HG03565 (cell line): ENCODE measurements around the gene MARCHF3.
"Not testable (repeated sequence)": the region's sequence is repeated elsewhere in the genome, so short reads cannot be mapped to it uniquely, and the experiment has no call there.

Experiments
- ATAC-seq: cut with Tn5 transposase; IDR thresholded peaks from one replicate; pipeline ENCODE4 v1.9.1; 2021; ENCODE audit warnings: mild to moderate bottlenecking, moderate library complexity; ENCODE audit not compliant: unreplicated experiment

The MARCHF3 gene

DNA sequence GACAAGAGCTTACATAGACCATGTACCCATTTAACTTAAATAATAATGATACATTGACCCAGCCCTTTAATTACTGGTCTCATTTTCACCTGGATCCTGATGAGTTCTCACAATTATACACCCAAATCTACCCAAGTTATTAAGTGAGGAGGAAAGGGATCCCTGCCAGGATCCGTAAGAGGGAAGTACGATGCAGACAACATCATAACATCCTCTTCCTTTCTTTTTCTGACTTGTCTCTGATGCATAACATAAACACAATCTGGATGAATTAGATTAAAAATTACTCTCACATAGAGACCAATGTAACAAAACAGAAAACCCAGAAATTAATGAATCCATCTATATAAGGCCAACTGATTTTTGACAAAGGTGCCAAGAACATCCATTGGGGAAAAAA lies 17.0 kb downstream of the MARCHF3 start:
- ATAC-seq: no peak

DNA sequence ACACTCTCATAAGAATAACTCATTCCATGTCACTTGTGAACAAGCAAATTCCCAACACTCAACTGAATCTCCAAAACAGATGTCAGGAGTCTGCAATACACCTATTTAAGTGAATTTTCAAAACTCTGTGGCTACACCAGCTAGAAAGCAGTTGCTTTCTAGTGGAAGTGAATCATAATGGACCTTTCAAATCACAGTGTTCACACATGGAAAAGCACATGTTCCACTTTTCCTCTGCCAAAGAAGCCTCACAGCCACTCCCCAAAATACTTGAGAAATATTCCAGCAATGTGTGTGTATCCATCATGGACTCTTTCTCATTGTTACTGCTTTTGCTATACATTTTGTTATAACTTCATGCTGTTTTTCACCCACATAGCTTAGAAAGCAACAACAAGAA lies 17.4 kb downstream of the MARCHF3 start:
- ATAC-seq: no peak

DNA sequence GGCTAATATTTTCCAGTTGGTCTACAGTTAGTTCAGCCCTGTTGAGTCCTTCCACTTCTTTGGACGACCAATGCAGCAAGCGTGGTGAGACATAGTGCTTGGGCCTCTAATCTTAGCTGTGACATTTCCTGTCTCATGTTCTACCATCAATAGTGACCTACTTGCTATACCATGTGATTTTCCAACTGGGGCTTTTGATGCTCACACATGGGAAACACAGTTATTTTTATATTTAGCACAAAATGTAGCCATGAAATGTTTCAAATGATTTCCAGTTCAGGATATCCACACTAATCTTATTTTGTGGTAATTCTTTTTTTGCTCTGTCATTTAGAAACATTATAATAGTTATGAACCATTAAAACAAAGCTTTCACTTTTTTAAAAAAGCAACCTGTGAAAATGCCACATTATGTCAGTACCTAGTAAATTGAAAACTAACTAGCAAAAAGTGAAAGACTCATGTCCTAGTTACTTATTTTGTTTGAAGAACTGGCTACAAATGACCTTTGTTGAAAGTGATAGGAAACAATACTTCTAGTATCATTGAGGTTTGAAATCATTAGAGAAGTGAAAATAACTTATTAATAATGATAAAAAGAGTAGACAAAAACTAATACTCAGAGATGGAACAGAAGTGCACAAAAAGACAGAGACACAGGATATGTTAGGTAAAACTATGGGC lies 18.3 kb downstream of the MARCHF3 start:
- peak; percentile 70 for ATAC-seq

DNA sequence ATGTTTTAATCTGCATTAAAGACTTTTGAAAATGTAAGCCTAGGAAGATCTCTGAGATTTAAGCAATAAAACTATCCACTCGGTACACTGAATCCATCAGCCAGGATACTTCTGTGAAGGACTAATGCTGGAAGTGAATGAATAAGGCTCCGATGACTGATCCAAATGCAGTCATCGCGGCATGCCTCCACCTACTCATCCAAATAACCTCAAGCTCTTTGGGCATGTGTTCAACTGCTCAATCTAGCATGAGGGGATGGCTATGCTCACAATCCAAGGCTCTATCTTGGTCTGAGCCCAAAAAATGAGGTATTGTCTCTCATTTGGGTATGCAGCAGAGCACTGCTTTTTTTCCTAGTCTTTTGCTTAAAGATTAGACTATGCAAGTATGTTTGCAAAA lies 19.2 kb downstream of the MARCHF3 start:
- no peak for ATAC-seq

DNA sequence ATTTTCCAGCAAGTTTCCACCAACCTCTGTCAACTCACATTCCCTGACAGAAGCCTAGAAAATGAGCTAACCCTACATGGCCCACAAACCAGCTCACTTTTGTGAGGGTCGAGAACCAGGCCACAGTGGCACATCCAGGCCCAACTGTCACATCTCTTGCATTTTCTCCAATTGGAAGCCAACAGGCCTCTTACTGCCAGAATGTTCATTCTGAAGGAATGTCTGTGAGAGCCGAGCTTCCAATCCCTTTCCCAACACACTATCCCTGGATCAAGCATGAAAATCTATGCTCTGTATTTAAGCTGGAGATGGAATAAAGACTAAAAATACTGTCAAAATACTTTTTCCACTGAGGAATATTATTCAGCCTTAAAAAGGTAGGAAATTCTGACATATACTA lies 20.0 kb downstream of the MARCHF3 start:
- no peak for ATAC-seq

DNA sequence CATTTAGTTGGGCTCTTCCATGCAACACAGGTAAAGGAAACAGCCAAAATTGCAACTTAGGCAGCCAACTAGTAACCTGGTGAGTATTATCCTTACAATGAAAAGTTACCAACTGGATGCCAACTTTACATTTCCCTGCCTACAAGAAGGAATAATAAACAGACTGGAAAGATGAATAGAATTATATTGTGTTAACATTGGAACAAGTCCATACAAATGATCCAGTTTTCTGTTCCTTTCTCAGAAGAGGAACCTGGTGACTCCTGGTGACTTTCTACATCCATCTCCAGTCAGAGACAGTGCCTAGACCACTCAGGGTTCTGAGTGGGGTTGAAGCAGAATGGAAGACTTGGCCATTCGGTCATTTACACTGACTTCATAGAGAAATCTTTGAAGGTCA lies 20.6 kb downstream of the MARCHF3 start:
- ATAC-seq: no peak

DNA sequence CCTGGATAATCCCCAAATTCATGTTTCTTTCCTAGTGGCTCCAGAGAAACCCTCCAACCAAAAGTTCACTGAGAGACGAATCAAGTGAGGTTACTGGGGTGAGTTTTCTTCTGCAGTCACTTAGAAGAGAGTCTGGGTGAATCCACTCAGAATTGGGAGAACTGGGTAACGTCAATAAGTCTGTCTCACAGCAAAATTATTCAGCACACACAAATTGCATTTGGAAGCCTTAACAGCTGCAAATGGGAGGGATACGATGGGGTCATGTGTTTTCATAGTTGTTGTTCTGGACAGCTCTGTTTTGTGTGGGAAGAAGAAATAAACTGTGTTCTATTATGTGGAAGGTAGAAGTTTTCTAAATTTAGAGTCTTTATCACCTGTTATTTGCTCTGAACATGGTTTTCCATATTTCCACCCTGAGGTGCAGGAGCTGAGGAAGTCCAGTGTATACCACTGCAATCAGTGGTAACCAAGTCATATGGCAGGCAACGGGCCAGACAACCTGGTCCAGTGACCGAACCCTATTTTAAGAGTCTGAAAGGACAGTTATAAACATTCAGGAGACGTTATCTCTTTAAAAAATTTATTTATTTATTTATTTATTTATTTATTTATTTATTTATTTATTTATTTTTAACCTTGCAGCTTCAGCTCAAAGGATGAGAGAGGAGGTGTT lies 21.9 kb downstream of the MARCHF3 start:
- ATAC-seq: no peak

DNA sequence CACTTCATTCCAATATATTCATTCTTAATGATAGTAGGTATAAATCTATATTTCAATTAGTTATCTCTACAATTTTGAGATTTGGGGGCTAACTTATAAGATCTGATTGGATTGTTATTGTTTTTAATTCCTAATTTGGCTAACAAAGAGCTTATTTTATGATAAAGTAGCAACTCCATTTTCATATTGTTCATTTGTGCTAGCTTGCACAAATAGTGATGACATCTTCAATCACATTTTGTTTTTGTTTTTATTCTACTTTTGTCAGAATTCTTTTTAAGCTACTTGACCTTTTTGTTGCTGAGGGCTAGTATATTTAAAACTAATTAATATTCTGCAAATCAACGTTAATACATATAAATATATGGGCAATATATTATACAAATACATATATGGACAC lies 22.8 kb downstream of the MARCHF3 start:
- ATAC-seq: no peak

DNA sequence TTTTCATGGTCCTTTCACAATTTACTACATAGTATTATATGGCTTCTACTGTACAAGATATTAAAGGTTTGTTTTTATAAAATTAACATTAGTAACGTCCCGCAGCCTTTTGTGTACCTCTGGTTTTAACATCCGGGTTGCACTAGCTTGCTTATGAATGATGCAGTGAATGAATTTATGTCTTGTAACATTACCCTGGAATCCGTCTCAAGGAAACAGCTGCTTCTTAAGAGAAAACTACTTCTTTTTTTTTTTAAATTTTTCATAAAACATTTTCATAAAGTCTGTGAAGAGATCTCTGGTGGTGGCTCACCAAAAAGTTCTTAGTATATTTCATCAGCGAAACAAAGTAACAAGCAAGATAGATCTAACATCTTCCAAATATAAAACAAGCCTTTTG lies 23.6 kb downstream of the MARCHF3 start:
- no peak for ATAC-seq

DNA sequence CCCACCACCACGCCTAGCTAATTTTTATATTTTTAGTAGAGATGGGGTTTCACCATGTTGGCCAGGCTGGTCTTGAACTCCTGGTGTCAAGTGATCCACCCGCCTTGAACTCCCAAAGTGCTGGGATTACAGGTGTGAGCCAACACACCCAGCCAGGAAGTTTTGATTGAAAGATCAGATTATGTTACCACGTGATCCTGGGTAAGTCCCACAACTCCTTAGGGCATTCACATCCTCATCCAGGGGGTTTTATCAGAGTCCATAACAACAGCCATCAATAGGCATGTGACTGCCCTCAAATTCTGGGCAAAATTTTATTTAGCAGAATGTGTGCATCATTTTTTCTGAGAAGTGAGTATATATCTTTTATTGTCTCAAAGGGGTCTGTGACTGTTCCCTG lies 25.1 kb downstream of the MARCHF3 start:
- ATAC-seq: not testable (repeated sequence)

DNA sequence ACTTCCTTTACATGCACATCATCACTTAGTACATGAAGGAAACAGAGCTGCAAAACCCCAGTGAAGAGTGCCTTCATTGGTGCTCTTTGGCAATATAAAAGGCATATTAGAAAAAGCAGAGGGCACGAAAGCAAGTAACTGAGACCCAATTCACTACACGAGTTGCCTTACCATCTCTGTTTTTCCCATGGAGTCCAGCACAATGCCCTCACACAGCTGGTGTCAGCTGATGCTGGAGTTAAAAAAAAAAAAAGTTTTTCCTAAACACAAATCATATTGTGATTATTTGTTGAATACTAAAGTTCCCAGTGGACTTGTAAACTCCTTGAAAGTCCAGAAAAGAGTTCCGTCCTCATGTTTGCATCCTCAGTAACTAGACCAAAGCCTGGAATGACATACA lies 25.6 kb downstream of the MARCHF3 start:
- ATAC-seq: no peak

DNA sequence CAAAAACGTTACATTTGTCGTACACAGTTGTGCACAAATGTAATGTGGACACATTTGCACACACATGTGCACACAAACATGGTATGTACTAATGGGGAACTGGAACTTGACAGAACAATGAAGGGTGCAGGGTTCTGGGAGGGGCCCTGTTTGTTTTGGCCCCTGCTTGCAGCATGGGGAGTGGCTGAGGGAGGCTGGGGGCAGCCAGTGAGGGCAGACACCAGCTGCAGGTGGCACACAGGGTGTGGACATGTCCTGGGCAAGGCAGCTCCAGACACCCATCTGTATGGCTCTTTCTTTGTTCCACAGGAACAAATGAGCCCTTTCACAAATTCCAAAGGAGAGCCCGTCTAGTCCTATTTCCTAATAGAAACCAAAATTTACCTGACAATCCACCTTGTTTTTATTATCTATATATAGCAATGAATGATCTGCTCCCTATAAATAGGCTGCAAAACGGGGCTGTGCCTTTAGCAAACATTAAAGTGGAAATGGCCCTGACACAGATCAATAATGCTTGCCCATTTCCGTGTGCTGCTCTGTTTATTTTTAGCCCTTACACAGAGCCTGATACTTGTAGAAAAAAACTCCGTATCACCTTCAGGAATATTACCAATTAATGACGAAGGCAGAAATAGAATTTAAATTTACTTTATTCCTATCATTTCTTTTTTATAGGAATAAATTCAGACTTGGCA lies 26.4 kb downstream of the MARCHF3 start:
- ATAC-seq: no peak

DNA sequence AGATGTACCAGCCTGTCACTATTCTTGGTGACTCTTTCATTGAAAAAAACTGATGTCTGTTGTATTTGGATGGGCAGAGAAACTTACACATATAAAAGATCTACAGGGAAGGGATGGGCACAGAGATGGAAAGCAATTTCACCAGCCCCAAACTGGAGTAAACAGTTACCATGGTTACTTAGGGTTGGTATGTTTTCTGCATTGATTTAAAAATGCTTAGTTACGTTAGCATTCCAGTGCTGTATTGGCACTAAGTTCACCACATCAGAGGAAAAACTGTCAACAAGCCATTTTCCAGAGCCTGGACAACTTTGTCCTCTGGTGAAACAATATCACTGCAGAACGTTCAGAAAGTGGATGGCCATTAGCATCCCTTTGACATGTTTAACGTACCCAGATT lies 28.0 kb downstream of the MARCHF3 start:
- no peak for ATAC-seq

DNA sequence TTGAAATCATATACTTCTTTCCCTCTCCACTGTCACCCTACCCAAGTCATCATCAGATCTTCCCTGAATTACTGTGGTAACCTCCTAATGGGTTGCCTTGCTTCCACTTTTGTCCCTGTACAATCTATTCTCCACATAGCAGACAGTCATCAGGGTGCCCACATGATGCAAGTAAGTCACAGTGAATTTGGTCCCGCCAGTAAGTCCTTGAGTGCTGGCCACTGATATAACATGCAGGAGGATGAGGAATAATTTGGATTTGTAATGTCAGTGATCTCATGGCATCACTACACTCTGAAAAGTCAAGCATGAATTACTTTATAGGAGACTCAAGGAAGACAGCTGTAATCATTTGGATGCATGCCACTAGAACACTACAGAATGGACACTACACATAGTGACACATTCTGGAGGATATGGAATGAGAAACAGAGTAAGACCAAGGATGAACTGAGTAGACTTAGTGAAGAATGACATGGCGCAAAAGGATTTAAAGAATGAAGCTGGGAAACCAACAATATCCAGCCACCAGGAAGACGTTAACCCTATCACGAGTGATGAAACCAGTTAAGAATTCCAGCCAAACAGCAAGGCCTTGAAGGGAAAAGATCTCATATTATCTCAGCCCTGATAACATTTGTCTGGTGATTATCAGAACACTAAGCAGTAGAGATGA lies 28.6 kb downstream of the MARCHF3 start:
- ATAC-seq: no peak

DNA sequence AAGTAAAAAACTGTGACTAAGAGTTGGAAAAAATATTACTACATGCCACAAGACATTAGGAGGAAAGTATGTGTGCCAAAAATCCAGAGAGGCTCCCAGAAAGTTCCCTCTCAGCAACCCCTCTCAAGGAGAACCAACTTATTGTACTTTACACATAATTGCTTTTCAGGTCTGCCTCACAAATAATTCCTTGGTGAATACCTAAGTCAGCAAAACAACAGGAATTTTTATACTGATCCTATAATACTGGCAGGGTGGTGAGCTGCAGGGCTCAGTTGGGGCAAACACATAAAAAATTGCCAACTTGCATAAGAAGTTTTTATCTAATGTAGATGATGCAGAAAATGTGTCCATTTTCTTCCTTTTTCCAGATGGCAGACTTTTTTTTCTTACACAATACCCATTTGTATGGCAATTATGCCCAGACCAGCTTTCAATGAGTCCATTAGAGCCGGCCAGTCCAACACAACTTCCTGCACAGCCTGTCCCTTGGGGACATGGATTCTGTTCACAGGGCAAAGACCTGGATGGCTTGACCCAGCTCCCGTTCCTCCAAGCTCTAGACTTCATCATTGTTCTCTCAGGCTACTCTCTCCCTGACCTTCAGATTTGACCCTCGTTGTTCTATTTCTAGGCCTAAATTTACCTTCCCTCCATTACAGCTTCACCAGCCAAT lies 31.3 kb downstream of the MARCHF3 start:
- ATAC-seq: no peak

DNA sequence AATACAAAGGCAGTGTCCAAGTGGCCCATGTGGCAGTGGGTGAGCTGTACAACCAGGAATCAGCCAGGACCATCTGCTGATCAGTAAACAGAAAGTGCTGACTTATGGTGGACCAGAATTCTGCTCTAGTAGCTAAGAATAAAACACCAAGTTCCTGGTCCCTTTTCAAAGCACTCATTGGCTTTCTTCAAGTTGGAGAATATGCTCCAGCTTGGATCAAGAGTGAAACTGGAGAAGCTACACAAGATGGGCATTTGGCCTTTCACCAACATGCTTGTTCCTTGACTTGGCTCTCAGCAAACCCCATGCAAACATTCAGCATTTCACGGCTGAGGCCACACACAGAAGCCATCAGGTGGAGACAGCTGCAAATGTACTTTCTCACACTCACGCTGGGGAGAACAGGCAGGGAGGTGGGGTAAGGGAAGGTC lies 32.1 kb downstream of the MARCHF3 start:
- no peak for ATAC-seq

DNA sequence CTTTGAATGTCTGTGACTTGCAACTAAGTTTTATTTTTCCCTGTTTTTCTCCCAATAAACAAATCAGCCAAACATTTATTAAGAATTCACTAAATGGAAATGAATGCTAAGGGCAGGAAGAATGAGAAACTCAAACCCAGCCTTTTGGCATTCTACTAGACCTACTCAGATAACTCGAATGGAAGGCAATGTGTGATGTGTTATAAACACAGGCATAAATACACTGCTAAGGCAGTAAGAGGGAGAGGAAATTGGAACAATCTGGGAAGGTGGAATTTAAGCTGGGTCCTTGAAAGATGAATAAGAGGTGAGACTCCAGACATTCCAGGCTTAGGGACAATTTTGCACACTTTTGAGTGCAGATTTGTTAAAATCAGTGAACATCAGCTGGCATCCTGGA lies 34.7 kb downstream of the MARCHF3 start:
- ATAC-seq: no peak

DNA sequence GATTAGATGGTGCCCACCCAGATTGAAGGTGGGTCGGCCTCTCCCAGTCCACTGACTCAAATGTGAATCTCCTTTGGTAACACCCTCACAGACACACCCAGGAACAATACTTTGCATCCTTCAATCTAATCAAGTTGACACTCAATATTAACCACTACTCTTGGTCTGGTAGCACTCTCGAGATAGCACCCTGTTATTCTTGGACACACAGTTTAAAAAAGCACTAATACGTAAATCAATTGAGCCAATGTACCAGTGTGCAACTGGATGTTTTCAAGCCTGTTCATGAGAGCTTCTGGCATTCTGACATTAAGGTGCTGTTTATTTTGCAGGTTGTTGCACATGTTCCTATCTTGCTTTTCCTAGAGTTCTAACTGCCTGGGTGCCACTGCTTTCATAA lies 35.3 kb downstream of the MARCHF3 start:
- no peak for ATAC-seq

DNA sequence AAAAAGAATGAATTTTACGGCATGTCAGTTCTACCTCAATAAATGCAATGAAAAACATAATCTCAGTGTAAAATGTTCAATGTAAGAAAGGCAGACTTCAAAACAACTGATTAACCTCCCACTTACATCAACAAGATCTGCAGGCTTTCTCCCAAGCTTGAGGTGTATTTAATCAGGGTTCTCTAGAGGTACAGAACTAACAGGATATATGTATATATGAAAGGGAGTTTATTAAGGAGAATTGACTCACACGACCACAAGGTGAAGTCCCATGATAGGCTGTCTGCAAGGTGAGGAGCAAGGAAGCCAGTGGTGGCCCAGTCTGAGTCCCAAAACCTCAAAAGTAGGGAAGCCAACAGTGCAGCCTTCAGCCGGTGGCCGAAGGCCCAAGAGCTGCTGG lies 35.9 kb downstream of the MARCHF3 start:
- ATAC-seq: no peak

DNA sequence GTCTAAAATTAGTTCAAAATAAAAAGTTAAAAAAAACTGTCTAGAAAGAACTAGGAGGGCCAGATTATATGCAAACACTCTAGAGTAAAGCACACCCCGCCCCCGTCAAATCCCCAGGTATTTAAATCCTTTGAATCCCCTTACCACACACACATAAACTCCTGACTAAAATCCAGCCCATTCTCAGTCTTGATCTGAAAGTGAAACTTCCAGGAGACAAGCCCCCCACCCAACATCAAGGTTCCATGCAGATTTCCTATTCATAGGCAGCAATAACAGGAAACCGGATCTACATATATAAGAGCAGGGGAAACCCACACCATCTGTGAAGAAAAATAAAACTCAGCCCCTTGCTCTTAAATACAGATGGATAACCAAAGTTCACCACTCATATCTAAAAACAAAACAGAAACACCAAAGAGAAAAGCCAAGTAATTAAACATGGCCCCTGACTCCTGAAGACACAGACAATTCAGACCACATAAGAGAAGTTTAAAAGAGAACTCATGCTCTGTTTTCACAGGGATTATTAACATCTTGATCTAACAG lies 42.3 kb downstream of the MARCHF3 start:
- ATAC-seq: peak; percentile 83
